Thymus (tissue), 11 donors: Measurements from ENCODE around the gene CORO7. TPM values are rescaled to one million over a fixed set of nuclear protein-coding genes. Genes with fewer than 3 reads are reported as not detected.

Source experiments
- DNase-seq, 9 donors: peaks; one replicate each; pipeline ENCODE4 v3.0.0-alpha.2; 2013; ENCODE audit warnings: low spot score in 9 of 9, low read depth in 6 of 9, missing footprints in 1 of 9
- H3K27ac ChIP-seq, 2 donors: one replicate each; pipeline ENCODE4 v1.5.1; 2013; ENCODE audit warnings: control low read depth in 1 of 2, low read depth in 1 of 2, low read length in 1 of 2, mild to moderate bottlenecking in 1 of 2, moderate library complexity in 1 of 2
- H3K27me3 ChIP-seq, 2 donors: one replicate each; pipeline ENCODE4 v1.5.1; 2013; ENCODE audit warnings: low read length in 1 of 2; ENCODE audit not compliant: control insufficient read depth in 2 of 2, insufficient read depth in 1 of 2
- H3K36me3 ChIP-seq, 2 donors: one replicate each; pipeline ENCODE4 v1.5.1; 2013; ENCODE audit warnings: low read length in 1 of 2, mild to moderate bottlenecking in 1 of 2, moderate library complexity in 1 of 2; ENCODE audit not compliant: control insufficient read depth in 2 of 2, insufficient read depth in 2 of 2
- H3K4me1 ChIP-seq, 2 donors: one replicate each; pipeline ENCODE4 v1.5.1; 2013; ENCODE audit warnings: low read length in 2 of 2; ENCODE audit not compliant: control insufficient read depth in 2 of 2, insufficient read depth in 2 of 2
- H3K4me3 ChIP-seq, 2 donors: one replicate each; pipeline ENCODE4 v1.5.1; 2013; ENCODE audit warnings: low read length in 2 of 2, control low read depth in 1 of 2, mild to moderate bottlenecking in 1 of 2
- H3K9me3 ChIP-seq, 2 donors: one replicate each; pipeline ENCODE4 v1.5.1; 2013; ENCODE audit warnings: low read length in 1 of 2, mild to moderate bottlenecking in 1 of 2; ENCODE audit not compliant: control insufficient read depth in 2 of 2, insufficient read depth in 1 of 2
- WGBS: extraction: QIAGEN DNeasy Blood & Tissue Kit; methylation state at CpG from one replicate; pipeline ENCODE4 v1.1.7; 2013; 5-methylcytosine and 5-hydroxymethylcytosine counted together
- polyA plus RNA-seq: library from polyadenylated mRNA; stranded (reverse); fragments of 200-250 nt; gene quantifications from one replicate; pipeline ENCODE4 v1.2.3, GENCODE V29; 2013
- total RNA-seq: library from RNA; stranded (reverse); fragments of 120-200 nt; gene quantifications from one replicate; pipeline ENCODE4 v1.2.4, GENCODE V29; 2013
- donor health status: healthy.

CORO7 gene
- total and polyA plus RNA-seq, 2 donors = 21.6 to 63.7 TPM

- H3K4me3 ChIP-seq = no peak overlapping the region
- 90% methylated on average over 7 of the region's 7 CpGs for WGBS
- no peaks in the 10 kb centered on the region for H3K27me3 ChIP-seq
- H3K4me1 ChIP-seq = peaks cover 5 to 23% of the 10 kb centered on the region in 2 donors
- H3K27ac ChIP-seq = no peak overlapping the region
- peak in 1 of 9 donors; percentile 37 for DNase-seq
- H3K9me3 ChIP-seq = no peaks in the 10 kb centered on the region
- H3K36me3 ChIP-seq = peaks cover 23 to 32% of the 10 kb centered on the region in 2 donors
Observed at GRCh38 chr16:4414187-4414917, 2.0 kb downstream of the CORO7 start.

- no peak for DNase-seq
- H3K27me3 ChIP-seq = no peaks in the 10 kb centered on the region
- H3K4me1 ChIP-seq = peaks cover 5 to 23% of the 10 kb centered on the region in 2 donors
- H3K36me3 ChIP-seq = peaks cover 34 to 43% of the 10 kb centered on the region in 2 donors
- no peak overlapping the region for H3K4me3 ChIP-seq
- no peaks in the 10 kb centered on the region for H3K9me3 ChIP-seq
- WGBS = 97% methylated on average over 4 of the region's 4 CpGs
- H3K27ac ChIP-seq = peak overlapping the region in 1 of 2 donors; percentile 20
Observed at GRCh38 chr16:4412854-4413253, 3.5 kb downstream of the CORO7 start.

- H3K27ac ChIP-seq = no peak overlapping the region
- H3K4me1 ChIP-seq = peaks cover 3 to 20% of the 10 kb centered on the region in 2 donors
- WGBS = 99% methylated on average over 8 of the region's 8 CpGs
Observed at GRCh38 chr16:4412159-4412558, 4.2 kb downstream of the CORO7 start.

GRCh38 chr16:4411684-4412083 lies 4.7 kb downstream of the CORO7 start:
- Histone ChIP-seq H3K9me3 (no peaks in the 10 kb centered on the region), H3K4me3 (no peak overlapping the region), H3K4me1 (peaks cover 0 to 15% of the 10 kb centered on the region in 2 donors), H3K27me3 (no peaks in the 10 kb centered on the region), H3K36me3 (peaks cover 38 to 51% of the 10 kb centered on the region in 2 donors), H3K27ac (no peak overlapping the region)
- no peak for DNase-seq
- 98% methylated on average over 16 of the region's 16 CpGs for WGBS

More at GRCh38 chr16:4412159-4412558, 4.2 kb downstream of the CORO7 start:
- H3K4me3 ChIP-seq = no peak overlapping the region
- no peak for DNase-seq
- H3K9me3 ChIP-seq = no peaks in the 10 kb centered on the region
- no peaks in the 10 kb centered on the region for H3K27me3 ChIP-seq
- peaks cover 38 to 49% of the 10 kb centered on the region in 2 donors for H3K36me3 ChIP-seq

DNA sequence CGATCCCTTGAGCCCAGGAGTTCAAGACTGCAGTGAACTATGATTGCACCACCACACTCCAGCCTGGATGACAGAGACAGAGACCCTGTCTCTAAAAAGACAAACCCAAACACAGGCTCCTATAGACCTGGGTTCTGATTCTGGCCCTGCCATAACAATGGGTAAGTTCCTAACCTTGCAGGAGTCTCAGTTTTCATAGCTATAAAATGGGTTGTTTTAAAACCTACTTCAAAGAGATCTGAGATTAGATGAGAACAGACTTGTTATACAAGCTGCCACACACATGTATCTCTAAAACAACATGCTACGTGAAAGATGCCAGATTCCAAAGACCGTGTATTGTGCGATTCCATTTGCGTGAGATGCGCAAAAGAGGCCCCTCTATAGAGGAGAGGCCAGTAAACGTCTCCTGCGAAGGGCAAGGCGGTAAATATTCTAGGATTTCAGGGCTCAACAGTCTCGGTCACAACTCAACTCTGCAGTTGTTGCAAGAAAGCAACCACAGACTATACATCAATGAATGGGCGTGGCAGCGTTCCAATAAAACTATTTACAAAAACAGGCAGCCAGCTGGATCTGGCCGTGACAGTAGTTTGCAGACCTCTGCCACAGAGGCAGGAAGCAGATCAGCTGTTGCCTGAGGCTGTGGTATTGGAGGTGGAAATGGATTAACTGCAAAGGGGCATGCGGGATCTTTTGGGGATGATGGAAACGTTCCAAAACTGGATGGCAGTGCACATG lies 5.9 kb downstream of the CORO7 start:
- no peak for DNase-seq
- WGBS = 94% methylated on average over 15 of the region's 15 CpGs
- Histone ChIP-seq H3K4me1 (peaks cover 0 to 11% of the 10 kb centered on the region in 2 donors), H3K4me3 (no peak overlapping the region), H3K27ac (no peak overlapping the region), H3K9me3 (no peaks in the 10 kb centered on the region), H3K27me3 (no peaks in the 10 kb centered on the region), H3K36me3 (peaks cover 46 to 54% of the 10 kb centered on the region in 2 donors)

GRCh38 chr16:4409081-4409932 lies 7.1 kb downstream of the CORO7 start:
- Histone ChIP-seq H3K27me3 (no peaks in the 10 kb centered on the region), H3K36me3 (peaks cover 57 to 66% of the 10 kb centered on the region in 2 donors), H3K27ac (no peak overlapping the region), H3K4me1 (no peaks in the 10 kb centered on the region), H3K9me3 (no peaks in the 10 kb centered on the region), H3K4me3 (no peak overlapping the region)
- 96% methylated on average over 19 of the region's 19 CpGs for WGBS
- no peak for DNase-seq

DNA sequence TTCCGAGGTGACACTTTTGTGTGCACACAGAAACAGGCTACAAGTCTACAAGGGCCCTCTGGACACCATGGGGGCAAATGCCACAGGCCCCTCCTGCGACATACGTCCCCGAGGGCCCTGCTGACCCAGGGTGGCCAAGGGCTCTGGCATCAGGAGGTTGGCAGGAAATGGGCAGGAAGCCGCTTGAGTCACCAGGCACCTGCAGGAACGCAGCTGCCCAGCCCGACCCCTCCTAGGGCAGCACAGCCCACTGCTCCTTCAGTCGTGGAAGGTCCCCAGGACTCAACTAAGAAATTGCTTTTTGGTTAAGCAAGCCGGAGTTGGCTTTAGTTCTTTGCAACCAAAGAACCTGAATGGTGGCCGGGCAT lies 8.1 kb downstream of the CORO7 start:
- Histone ChIP-seq H3K27me3 (no peaks in the 10 kb centered on the region), H3K4me3 (no peak overlapping the region), H3K27ac (no peak overlapping the region), H3K9me3 (no peaks in the 10 kb centered on the region), H3K36me3 (peaks cover 67 to 76% of the 10 kb centered on the region in 2 donors), H3K4me1 (no peaks in the 10 kb centered on the region)
- no peak for DNase-seq
- WGBS = 97% methylated on average over 10 of the region's 10 CpGs

- no peak overlapping the region for H3K4me3 ChIP-seq
- H3K4me1 ChIP-seq = no peaks in the 10 kb centered on the region
- DNase-seq = no peak
- H3K36me3 ChIP-seq = peaks cover 65 to 76% of the 10 kb centered on the region in 2 donors
- no peaks in the 10 kb centered on the region for H3K27me3 ChIP-seq
- WGBS = 97% methylated on average over 22 of the region's 22 CpGs
- H3K27ac ChIP-seq = no peak overlapping the region
- no peaks in the 10 kb centered on the region for H3K9me3 ChIP-seq
Observed at GRCh38 chr16:4407543-4408322, 8.7 kb downstream of the CORO7 start.
